Activated CD8-positive, alpha-beta memory T cell treated with anti-CD3 and anti-CD28 coated beads, Interleukin-2, amount 50 U/mL, for 4 hours (primary cell): ENCODE data around the gene TMC1.

ENCODE experiments used
- DNase-seq: peaks from one replicate; pipeline ENCODE4 v3.0.0-alpha.2; 2020

TMC1 gene

DNA sequence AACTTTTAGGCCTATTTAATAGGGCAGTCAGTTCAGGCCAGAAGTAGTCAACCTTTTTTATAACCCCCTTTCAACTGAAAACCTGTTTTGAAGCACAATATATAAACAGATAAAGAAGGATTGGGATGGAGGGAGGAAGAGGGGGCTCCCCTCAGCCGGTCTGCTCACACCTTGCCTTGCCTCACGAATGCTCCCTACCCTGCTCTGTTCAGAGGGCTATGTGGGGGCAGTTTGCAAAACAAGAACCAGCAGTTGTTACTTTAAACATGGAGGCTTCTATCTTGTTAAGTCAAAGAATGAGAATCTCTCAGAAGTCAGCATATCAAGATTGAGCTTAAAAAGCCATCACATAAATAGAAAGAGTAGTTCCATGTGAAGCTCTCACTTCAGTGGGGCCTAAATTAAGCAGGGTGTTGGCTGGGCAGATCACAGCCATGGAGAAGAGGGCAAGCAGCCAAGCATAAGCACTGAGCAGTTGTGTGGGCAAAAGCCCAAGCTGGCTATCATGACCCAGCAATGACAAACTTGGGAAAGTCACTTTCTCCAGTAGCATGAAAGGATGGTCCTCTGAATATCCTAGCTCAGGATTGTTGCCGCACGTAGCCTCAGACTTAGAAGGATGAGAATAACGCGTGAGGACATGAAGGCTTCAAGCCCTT lies 360.8 kb downstream of the TMC1 start:
- DNase-seq: no peak

DNA sequence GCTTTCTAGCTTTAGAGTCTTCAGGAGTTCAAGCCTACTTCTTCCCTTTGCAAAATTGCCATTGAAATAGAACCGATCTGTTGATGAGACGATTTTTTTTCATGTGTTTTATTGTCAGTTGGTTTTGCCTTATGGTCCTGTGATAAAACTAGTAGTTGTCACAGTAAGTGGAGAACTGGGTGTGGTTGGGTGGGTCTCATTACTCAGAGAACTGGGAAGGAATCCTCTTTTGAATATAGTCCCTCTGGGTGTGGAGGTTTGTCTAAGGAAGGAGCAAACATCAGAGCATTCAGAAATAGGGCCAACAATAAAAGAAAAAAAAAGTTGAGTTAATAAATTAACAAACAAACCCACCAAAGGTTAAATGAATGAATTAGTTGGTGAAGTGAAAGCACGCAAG lies 362.5 kb downstream of the TMC1 start:
- no peak for DNase-seq

DNA sequence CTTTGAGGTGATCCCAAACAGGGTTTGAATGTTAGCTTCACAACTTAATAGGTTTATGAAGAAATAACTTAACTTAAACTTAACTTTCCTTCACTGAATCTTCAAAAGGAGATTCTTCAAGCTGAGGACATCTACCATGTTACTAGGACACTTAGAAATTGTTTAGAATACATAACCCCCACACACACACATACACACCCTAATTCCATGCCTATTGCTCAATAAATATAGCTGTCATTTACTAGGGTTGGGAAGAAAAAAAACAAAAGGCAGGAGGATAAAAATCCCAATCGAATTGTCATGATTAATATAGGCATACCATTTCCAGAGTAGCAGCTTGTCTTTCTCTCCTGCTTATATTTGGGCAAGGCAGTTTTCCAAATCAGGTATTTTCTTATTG lies 363.1 kb downstream of the TMC1 start:
- no peak for DNase-seq
